K562 (cell line): ENCODE results near the gene CHURC1. TPM values are rescaled to one million over a fixed set of nuclear protein-coding genes. Genes with fewer than 3 reads are reported as not detected.

Source experiments
- C11orf30 ChIP-seq: fragments of 450-650 bp; IDR thresholded peaks from 2 replicates; pipeline ENCODE4 v1.6.1; 2016; ENCODE audit warnings: low read depth, mild to moderate bottlenecking
- CAMTA2 ChIP-seq: fragments of 250-450 bp; sonication (Bioruptor Pico); conservative IDR thresholded peaks from 2 replicates; pipeline ENCODE4 v1.5.1; 2022
- CBFA2T2 ChIP-seq: fragments of 450-650 bp; conservative IDR thresholded peaks from 2 replicates; pipeline ENCODE4 v1.6.1; 2017; ENCODE audit warnings: mild to moderate bottlenecking
- CREM ChIP-seq: IDR thresholded peaks from 2 replicates; pipeline ENCODE4 v1.6.1; 2014; ENCODE audit warnings: antibody characterized with exemption, low read depth
- ELF2 ChIP-seq: fragments of 250-450 bp; sonication (Bioruptor Pico); IDR thresholded peaks from 2 replicates; pipeline ENCODE4 v1.5.0; 2021; ENCODE audit warnings: mild to moderate bottlenecking
- FOXJ3 ChIP-seq: sonication (generic); formaldehyde crosslinking; IDR thresholded peaks from 2 replicates; pipeline ENCODE4 v1.4.0; 2020; ENCODE audit warnings: mild to moderate bottlenecking, missing genetic modification reagents
- JUND ChIP-seq, 2 experiments: IDR thresholded peaks; 2 replicates in 1 of 2; 3 replicates in 1 of 2; pipeline ENCODE4 v1.6.1; 2011; ENCODE audit warnings: borderline replicate concordance in 2 of 2, low read depth in 2 of 2, low read length in 2 of 2, improper control_type of control experiment in 1 of 2, missing biosample characterization in 1 of 2, missing genetic modification characterization in 1 of 2, missing genetic modification reagents in 1 of 2
- MAFG ChIP-seq: fragments of 450-650 bp; conservative IDR thresholded peaks from 2 replicates; pipeline ENCODE4 v1.6.1; 2016; ENCODE audit warnings: missing genetic modification characterization, missing compliant biosample characterization
- MNT ChIP-seq, 2 experiments: fragments of 450-650 bp; conservative IDR thresholded peaks; 2 replicates each; pipeline ENCODE4 v1.6.1; 2017; ENCODE audit warnings: mild to moderate bottlenecking in 2 of 2, moderate library complexity in 2 of 2
- NELFE ChIP-seq: IDR thresholded peaks from 2 replicates; pipeline ENCODE4 v1.6.1; 2011; ENCODE audit warnings: mild to moderate bottlenecking; ENCODE audit not compliant: insufficient read depth, insufficient read length
- NRF1 ChIP-seq, 2 experiments: fragments of 450-650 bp; IDR thresholded peaks in 1 of 2; conservative IDR thresholded peaks in 1 of 2; 2 replicates each; pipeline ENCODE4 v1.6.1; 2014; ENCODE audit warnings: mild to moderate bottlenecking in 2 of 2
- PPARD ChIP-seq: fragments of 250-450 bp; sonication (Bioruptor Pico); IDR thresholded peaks from 2 replicates; pipeline ENCODE4 v1.8.0; 2022; ENCODE audit warnings: inconsistent platforms, mild to moderate bottlenecking, moderate library complexity
- RAD21 ChIP-seq, 2 experiments: fragments of 250-450 bp in 1 of 2; fragments of 450-650 bp in 1 of 2; sonication (Bioruptor Pico) in 1 of 2; formaldehyde crosslinking in 1 of 2; IDR thresholded peaks in 1 of 2; conservative IDR thresholded peaks in 1 of 2; 2 replicates each; pipeline versions ENCODE4 v1.4.0 to v1.8.0; 2020 to 2022; ENCODE audit warnings: mild to moderate bottlenecking in 2 of 2, moderate library complexity in 1 of 2
- SMARCC2 ChIP-seq: fragments of 450-650 bp; IDR thresholded peaks from 2 replicates; pipeline ENCODE4 v1.6.1; 2017; ENCODE audit warnings: antibody characterized with exemption, moderate library complexity, mild to moderate bottlenecking, low read depth
- ZNF124 ChIP-seq: sonication (generic); formaldehyde crosslinking; IDR thresholded peaks from 2 replicates; pipeline ENCODE4 v1.8.1; 2022; ENCODE audit warnings: missing genetic modification reagents
- ZNF174 ChIP-seq: fragments of 250-450 bp; sonication (Bioruptor Pico); IDR thresholded peaks from 2 replicates; pipeline ENCODE4 v1.4.0; 2020; ENCODE audit warnings: mild to moderate bottlenecking
- ZNF384 ChIP-seq: IDR thresholded peaks from 2 replicates; pipeline ENCODE4 v1.6.1; 2012; ENCODE audit warnings: low read depth, low read length, improper control_type of control experiment
- ZNF551 ChIP-seq: fragments of 250-450 bp; sonication (Bioruptor Pico); IDR thresholded peaks from 2 replicates; pipeline ENCODE4 v1.5.0; 2021; ENCODE audit warnings: mild to moderate bottlenecking, moderate library complexity
- ZNF76 ChIP-seq: fragments of 250-450 bp; sonication (Bioruptor Pico); IDR thresholded peaks from 2 replicates; pipeline ENCODE4 v1.4.0; 2020; ENCODE audit warnings: mild to moderate bottlenecking, moderate library complexity, borderline replicate concordance
- polyA plus RNA-seq, 8 experiments: library from polyadenylated mRNA; depleted of rRNA in 4 of 8; stranded (reverse) in 5 of 8; unstranded in 3 of 8; fragments of >200 nt; fragmentation: Nextera tagmentation in 2 of 8; fragmentation: Illumina TruSeq in 1 of 8; extraction: Ambion mirVana in 2 of 8; extraction: Trizol in 1 of 8; gene quantifications; 2 replicates each; pipeline versions ENCODE4 v1.2.1 to v1.2.3, GENCODE V29; 2011 to 2014; ENCODE audit warnings: inconsistent platforms in 1 of 8, missing spikeins in 1 of 8
- total RNA-seq, 7 experiments: library from RNA; depleted of rRNA in 6 of 7; stranded (reverse); fragments of >200 nt in 6 of 7; fragmentation: Illumina TruSeq in 2 of 7; extraction: Trizol in 2 of 7; gene quantifications; 2 replicates each; pipeline versions ENCODE4 v1.2.1 to v1.2.3, GENCODE V29; 2011 to 2021; ENCODE audit warnings: low replicate concordance in 1 of 7
- TF ChIP-seq, protein P1 (sequence below), 3 experiments: IDR thresholded peaks in 2 of 3; conservative IDR thresholded peaks in 1 of 3; 2 replicates each; pipeline ENCODE4 v1.5.1; 2011 to 2012; ENCODE audit warnings: low read length in 3 of 3, mild to moderate bottlenecking in 3 of 3, control low read depth in 2 of 3, improper control_type of control experiment in 1 of 3, inconsistent platforms in 1 of 3, low read depth in 1 of 3, mixed read lengths in 1 of 3, moderate library complexity in 1 of 3; ENCODE audit not compliant: insufficient read depth in 2 of 3
- TF ChIP-seq, protein P2 (sequence below): fragments of 450-650 bp; IDR thresholded peaks from 2 replicates; pipeline ENCODE4 v1.6.1; 2014; ENCODE audit warnings: low read depth, mild to moderate bottlenecking, moderate library complexity, borderline replicate concordance

CHURC1 gene
- total and polyA plus RNA-seq, 9 of the 15 experiments (the other 6 are each of a cell fraction or from before 2014, with no cell fraction given), result 27.3 to 239 (median 45.6) TPM

GRCh38 chr14:64952598-64953309, 38.5 kb downstream of the CHURC1 start (continued):
- TF ChIP-seq NRF1 (conservative IDR thresholded peaks at IDR 0.05 in 1 of 2, IDR thresholded peaks at IDR 0.05 in 1 of 2), result no peak
- no peak for TF ChIP-seq CBFA2T2
- peak; percentile 42; the same call in 1 of the 2 replicates for TF ChIP-seq CREM
- TF ChIP-seq NELFE, result no peak
- TF ChIP-seq ZNF76 (CRISPR knock-in tag), result no peak
- TF ChIP-seq ZNF124 (CRISPR knock-in tag), result no peak
- TF ChIP-seq SMARCC2, result no peak
- peak; percentile 65 for TF ChIP-seq C11orf30
- no peak for TF ChIP-seq ZNF384
- TF ChIP-seq PPARD, result no peak
- peak; percentile 58; the same call in 1 of the 2 replicates for TF ChIP-seq JUND (IDR thresholded peaks at IDR 0.05; ENCODE audit: borderline replicate concordance, low read depth, low read length)
- TF ChIP-seq JUND (tag; IDR thresholded peaks at IDR 0.05; ENCODE audit: borderline replicate concordance, low read depth, low read length), result peak; percentile 23; the same call in 1 of the 3 replicates
- peak in 1 of 2 experiments; percentile 36; a peak in 2 of 4 replicates for TF ChIP-seq RAD21 (CRISPR knock-in tag; conservative IDR thresholded peaks at IDR 0.05 in 1 of 2, IDR thresholded peaks at IDR 0.05 in 1 of 2)
- no peak for TF ChIP-seq ZNF174 (CRISPR knock-in tag)
- no peak for TF ChIP-seq ZNF551 (CRISPR knock-in tag)
- 0 out of 4 replicates have a peak, but pooled peaks of 1 of the 2 experiments have one; percentile 21 for TF ChIP-seq MNT (conservative IDR thresholded peaks at IDR 0.05)
- TF ChIP-seq ELF2 (CRISPR knock-in tag), result no peak
- TF ChIP-seq, protein P1, sequence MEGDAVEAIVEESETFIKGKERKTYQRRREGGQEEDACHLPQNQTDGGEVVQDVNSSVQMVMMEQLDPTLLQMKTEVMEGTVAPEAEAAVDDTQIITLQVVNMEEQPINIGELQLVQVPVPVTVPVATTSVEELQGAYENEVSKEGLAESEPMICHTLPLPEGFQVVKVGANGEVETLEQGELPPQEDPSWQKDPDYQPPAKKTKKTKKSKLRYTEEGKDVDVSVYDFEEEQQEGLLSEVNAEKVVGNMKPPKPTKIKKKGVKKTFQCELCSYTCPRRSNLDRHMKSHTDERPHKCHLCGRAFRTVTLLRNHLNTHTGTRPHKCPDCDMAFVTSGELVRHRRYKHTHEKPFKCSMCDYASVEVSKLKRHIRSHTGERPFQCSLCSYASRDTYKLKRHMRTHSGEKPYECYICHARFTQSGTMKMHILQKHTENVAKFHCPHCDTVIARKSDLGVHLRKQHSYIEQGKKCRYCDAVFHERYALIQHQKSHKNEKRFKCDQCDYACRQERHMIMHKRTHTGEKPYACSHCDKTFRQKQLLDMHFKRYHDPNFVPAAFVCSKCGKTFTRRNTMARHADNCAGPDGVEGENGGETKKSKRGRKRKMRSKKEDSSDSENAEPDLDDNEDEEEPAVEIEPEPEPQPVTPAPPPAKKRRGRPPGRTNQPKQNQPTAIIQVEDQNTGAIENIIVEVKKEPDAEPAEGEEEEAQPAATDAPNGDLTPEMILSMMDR (IDR thresholded peaks at IDR 0.05 in 2 of 3, conservative IDR thresholded peaks at IDR 0.05 in 1 of 3; ENCODE audit: insufficient read depth in 2 of 3, low read depth in 1 of 3, low read length in 3 of 3), result peak; percentile 53 to 63 (median 56)
- TF ChIP-seq, protein P2, sequence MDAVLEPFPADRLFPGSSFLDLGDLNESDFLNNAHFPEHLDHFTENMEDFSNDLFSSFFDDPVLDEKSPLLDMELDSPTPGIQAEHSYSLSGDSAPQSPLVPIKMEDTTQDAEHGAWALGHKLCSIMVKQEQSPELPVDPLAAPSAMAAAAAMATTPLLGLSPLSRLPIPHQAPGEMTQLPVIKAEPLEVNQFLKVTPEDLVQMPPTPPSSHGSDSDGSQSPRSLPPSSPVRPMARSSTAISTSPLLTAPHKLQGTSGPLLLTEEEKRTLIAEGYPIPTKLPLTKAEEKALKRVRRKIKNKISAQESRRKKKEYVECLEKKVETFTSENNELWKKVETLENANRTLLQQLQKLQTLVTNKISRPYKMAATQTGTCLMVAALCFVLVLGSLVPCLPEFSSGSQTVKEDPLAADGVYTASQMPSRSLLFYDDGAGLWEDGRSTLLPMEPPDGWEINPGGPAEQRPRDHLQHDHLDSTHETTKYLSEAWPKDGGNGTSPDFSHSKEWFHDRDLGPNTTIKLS, result no peak
- no peak for TF ChIP-seq CAMTA2 (CRISPR knock-in tag)
- no peak for TF ChIP-seq FOXJ3 (CRISPR knock-in tag)
- peak; percentile 37; the same call in 1 of the 2 replicates for TF ChIP-seq MAFG (tag)
